Measurements from ENCODE around the gene RUFY3. TPM values are rescaled to one million over a fixed set of nuclear protein-coding genes. Genes with fewer than 3 reads are reported as not detected.

Gene RUFY3
- polyA plus RNA-seq, 2 of the 4 experiments (the other 2 are of a cell fraction): 8.1 to 20.8 TPM

DNA sequence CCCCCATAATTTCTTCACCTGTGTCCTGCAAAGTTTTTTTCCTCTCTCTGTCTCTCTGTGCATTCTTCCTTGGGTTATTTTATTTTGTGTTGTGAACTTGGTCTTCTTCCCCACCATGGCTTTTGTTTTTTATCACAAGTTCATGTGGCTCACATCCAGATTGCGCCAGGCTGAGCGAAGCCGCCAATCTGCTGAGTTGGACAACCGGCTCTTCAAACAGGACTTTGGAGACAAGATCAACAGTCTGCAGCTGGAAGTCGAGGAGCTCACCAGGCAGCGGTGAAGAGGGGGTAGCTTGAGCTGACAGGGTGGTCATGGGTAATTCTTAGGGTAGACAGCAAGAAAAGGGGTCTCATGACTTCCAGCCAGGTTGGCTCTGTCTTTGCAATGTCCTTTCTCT lies 71.9 kb downstream of the RUFY3 start:
- 97% methylated on average over 5 of the region's 6 CpGs for WGBS (ENCODE audit: missing lambda C conversion rate)
- H3K4me2 ChIP-seq: no peak overlapping the region
- ChIA-PET POLR2A (no interaction called here), CTCF (interaction anchor here (1.2 kb wide), 2 partner anchors 11 to 192 kb away, joined by 3 read pairs; no protein-coding TSS in a partner anchor)
- TF ChIP-seq ZC3H11A (IDR thresholded peaks at IDR 0.05) (no peak), RARB (CRISPR knock-in tag; IDR thresholded peaks at IDR 0.05) (no peak), MYC (IDR thresholded peaks at IDR 0.05; ENCODE audit: borderline replicate concordance, low read length) (no peak), EHMT2 (IDR thresholded peaks at IDR 0.05; ENCODE audit: low read depth) (no peak)
- TF ChIP-seq, protein P1, sequence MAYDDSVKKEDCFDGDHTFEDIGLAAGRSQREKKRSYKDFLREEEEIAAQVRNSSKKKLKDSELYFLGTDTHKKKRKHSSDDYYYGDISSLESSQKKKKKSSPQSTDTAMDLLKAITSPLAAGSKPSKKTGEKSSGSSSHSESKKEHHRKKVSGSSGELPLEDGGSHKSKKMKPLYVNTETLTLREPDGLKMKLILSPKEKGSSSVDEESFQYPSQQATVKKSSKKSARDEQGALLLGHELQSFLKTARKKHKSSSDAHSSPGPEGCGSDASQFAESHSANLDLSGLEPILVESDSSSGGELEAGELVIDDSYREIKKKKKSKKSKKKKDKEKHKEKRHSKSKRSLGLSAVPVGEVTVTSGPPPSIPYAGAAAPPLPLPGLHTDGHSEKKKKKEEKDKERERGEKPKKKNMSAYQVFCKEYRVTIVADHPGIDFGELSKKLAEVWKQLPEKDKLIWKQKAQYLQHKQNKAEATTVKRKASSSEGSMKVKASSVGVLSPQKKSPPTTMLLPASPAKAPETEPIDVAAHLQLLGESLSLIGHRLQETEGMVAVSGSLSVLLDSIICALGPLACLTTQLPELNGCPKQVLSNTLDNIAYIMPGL (CRISPR knock-in tag; IDR thresholded peaks at IDR 0.05; ENCODE audit: borderline replicate concordance): no peak
- TF ChIP-seq, protein P2, sequence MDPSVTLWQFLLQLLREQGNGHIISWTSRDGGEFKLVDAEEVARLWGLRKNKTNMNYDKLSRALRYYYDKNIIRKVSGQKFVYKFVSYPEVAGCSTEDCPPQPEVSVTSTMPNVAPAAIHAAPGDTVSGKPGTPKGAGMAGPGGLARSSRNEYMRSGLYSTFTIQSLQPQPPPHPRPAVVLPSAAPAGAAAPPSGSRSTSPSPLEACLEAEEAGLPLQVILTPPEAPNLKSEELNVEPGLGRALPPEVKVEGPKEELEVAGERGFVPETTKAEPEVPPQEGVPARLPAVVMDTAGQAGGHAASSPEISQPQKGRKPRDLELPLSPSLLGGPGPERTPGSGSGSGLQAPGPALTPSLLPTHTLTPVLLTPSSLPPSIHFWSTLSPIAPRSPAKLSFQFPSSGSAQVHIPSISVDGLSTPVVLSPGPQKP (IDR thresholded peaks at IDR 0.05; ENCODE audit: low read depth, low read length): no peak
- TF ChIP-seq, protein P3, sequence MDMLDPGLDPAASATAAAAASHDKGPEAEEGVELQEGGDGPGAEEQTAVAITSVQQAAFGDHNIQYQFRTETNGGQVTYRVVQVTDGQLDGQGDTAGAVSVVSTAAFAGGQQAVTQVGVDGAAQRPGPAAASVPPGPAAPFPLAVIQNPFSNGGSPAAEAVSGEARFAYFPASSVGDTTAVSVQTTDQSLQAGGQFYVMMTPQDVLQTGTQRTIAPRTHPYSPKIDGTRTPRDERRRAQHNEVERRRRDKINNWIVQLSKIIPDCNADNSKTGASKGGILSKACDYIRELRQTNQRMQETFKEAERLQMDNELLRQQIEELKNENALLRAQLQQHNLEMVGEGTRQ (IDR thresholded peaks at IDR 0.05): no peak
- TF ChIP-seq, protein P4, sequence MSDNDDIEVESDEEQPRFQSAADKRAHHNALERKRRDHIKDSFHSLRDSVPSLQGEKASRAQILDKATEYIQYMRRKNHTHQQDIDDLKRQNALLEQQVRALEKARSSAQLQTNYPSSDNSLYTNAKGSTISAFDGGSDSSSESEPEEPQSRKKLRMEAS (IDR thresholded peaks at IDR 0.05): no peak
- FAIRE-seq (no peak), ATAC-seq (no peak), DNase-seq (ENCODE audit: low read depth in 1 of 2, low spot score in 1 of 2) (no peak)
- H3K4me1 ChIP-seq: no peaks in the 10 kb centered on the region
- H3K4me3 ChIP-seq: no peak overlapping the region
- H3K9me3 ChIP-seq: no peaks in the 10 kb centered on the region
- H3K27ac ChIP-seq: no peak overlapping the region

DNA sequence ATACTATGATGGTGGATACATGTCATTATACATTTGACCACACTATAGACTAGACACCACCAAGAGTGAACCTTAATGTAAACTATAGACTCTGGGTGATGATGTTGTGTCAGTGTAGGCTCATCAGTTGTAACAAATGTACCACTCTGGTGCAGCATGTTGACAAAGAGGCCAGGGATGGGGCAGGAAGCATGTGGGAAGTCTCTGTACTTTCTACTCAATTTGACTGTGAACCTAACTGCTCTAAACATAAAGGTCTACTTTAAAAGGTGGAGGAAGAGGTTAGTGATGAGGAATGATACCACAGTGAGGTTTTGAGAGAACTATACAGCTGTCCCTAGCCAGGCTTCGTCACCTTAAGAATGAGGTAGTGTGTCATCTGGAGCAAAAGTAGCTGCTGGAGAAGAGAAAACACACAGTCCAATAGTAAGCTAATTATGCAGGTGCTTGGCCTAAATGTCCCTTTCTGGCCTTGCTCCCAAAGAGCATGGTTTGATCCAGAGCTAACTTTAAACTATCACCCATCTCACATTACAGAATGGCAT lies 79.6 kb downstream of the RUFY3 start:
- TF ChIP-seq PHF8 (IDR thresholded peaks at IDR 0.05; ENCODE audit: borderline replicate concordance, low read depth): no peak
- Histone ChIP-seq H3K4me1 (peaks cover 3% of the 10 kb centered on the region; the same call in 1 of the 3 replicates), H3K4me2 (no peak overlapping the region), H3K9me3 (no peaks in the 10 kb centered on the region), H3K4me3 (no peak overlapping the region), H3K27ac (no peak overlapping the region)
- POLR2A ChIA-PET: no interaction called here
- FAIRE-seq (no peak), DNase-seq (ENCODE audit: low read depth in 1 of 2, low spot score in 1 of 2) (no peak), ATAC-seq (no peak)
- CTCF ChIA-PET: interaction anchor here (0.6 kb wide), 2 partner anchors 16 to 21 kb away, joined by 3 read pairs; no protein-coding TSS in a partner anchor
- WGBS (ENCODE audit: missing lambda C conversion rate): 83% methylated on average over 1 of the region's 1 CpG

DNA sequence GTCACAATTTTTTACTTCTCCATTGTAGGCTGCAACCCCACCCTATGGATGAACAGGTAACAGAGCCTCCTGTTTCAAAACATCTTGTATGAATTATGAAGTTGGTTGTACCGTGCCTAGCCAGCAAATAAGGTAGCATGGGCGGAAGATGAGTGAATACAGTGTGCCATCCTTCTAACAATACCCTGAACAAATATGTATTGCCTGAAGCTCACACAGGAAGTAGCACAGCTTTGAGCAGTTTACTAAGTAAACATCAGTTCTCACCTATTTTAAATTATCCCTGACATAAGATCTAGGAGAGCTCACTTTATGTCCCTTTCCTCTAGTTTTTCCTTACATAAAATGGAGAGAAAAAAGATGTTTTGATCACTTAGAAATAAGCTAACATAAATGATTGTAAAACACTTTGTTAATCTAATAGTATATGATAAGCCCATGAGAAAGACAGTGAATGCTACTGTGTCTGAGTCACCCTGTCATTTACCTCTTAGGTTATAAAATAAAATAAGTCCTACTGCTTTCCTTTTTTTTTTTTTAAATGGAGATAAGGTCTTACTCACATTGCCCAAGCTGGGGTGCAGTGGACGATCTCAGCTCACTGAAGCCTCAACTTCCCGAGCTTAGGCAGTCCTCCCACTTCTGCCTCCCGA lies 81.3 kb downstream of the RUFY3 start:
- H3K4me2 ChIP-seq: no peak overlapping the region
- peaks cover 3% of the 10 kb centered on the region; the same call in 1 of the 3 replicates for H3K4me1 ChIP-seq
- no peak overlapping the region for H3K27ac ChIP-seq
- FAIRE-seq (no peak), DNase-seq (ENCODE audit: low read depth in 1 of 2, low spot score in 1 of 2) (no peak), ATAC-seq (no peak)
- no peak overlapping the region for H3K4me3 ChIP-seq
- POLR2A ChIA-PET: no interaction called here
- CTCF ChIA-PET: interaction anchor here (0.9 kb wide), 1 partner anchor 152 kb away, joined by 4 read pairs; no protein-coding TSS in a partner anchor
- no peaks in the 10 kb centered on the region for H3K9me3 ChIP-seq
- 74% methylated on average over 5 of the region's 5 CpGs for WGBS (ENCODE audit: missing lambda C conversion rate)
- TF ChIP-seq, protein P1 (CRISPR knock-in tag; IDR thresholded peaks at IDR 0.05; ENCODE audit: borderline replicate concordance): no peak
- TF ChIP-seq HDAC2 (IDR thresholded peaks at IDR 0.05) (no peak), RFX5 (IDR thresholded peaks at IDR 0.05) (no peak), CBX2 (IDR thresholded peaks at IDR 0.05; ENCODE audit: borderline replicate concordance, low read depth) (no peak), TFCP2L1 (CRISPR knock-in tag; IDR thresholded peaks at IDR 0.05) (no peak), CBX8 (IDR thresholded peaks at IDR 0.05) (no peak), ZNF302 (CRISPR knock-in tag; IDR thresholded peaks at IDR 0.05) (no peak), NR3C1 (IDR thresholded peaks at IDR 0.05) (no peak), KDM5A (IDR thresholded peaks at IDR 0.05) (no peak)
- TF ChIP-seq, protein P3 (IDR thresholded peaks at IDR 0.05): no peak
- TF ChIP-seq, protein P5, sequence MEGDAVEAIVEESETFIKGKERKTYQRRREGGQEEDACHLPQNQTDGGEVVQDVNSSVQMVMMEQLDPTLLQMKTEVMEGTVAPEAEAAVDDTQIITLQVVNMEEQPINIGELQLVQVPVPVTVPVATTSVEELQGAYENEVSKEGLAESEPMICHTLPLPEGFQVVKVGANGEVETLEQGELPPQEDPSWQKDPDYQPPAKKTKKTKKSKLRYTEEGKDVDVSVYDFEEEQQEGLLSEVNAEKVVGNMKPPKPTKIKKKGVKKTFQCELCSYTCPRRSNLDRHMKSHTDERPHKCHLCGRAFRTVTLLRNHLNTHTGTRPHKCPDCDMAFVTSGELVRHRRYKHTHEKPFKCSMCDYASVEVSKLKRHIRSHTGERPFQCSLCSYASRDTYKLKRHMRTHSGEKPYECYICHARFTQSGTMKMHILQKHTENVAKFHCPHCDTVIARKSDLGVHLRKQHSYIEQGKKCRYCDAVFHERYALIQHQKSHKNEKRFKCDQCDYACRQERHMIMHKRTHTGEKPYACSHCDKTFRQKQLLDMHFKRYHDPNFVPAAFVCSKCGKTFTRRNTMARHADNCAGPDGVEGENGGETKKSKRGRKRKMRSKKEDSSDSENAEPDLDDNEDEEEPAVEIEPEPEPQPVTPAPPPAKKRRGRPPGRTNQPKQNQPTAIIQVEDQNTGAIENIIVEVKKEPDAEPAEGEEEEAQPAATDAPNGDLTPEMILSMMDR (IDR thresholded peaks at IDR 0.05): no peak
- TF ChIP-seq, protein P6, sequence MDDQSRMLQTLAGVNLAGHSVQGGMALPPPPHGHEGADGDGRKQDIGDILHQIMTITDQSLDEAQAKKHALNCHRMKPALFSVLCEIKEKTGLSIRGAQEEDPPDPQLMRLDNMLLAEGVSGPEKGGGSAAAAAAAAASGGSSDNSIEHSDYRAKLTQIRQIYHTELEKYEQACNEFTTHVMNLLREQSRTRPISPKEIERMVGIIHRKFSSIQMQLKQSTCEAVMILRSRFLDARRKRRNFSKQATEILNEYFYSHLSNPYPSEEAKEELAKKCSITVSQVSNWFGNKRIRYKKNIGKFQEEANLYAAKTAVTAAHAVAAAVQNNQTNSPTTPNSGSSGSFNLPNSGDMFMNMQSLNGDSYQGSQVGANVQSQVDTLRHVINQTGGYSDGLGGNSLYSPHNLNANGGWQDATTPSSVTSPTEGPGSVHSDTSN (IDR thresholded peaks at IDR 0.05): no peak
- TF ChIP-seq, protein P7, sequence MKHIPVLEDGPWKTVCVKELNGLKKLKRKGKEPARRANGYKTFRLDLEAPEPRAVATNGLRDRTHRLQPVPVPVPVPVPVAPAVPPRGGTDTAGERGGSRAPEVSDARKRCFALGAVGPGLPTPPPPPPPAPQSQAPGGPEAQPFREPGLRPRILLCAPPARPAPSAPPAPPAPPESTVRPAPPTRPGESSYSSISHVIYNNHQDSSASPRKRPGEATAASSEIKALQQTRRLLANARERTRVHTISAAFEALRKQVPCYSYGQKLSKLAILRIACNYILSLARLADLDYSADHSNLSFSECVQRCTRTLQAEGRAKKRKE (CRISPR knock-in tag; IDR thresholded peaks at IDR 0.05; ENCODE audit: low read depth): no peak
